ENCODE results near the gene CASP9. TPM values are rescaled to one million over a fixed set of nuclear protein-coding genes. Genes with fewer than 3 reads are reported as not detected.

Gene CASP9
- total and polyA plus RNA-seq, 2 experiments from 2014 or later = 7.7 to 25.0 TPM

GRCh38 chr1:15542388-15543250, 18.6 kb upstream of the CASP9 start:
- Histone ChIP-seq H4K20me1 (replicated peaks; ENCODE audit: insufficient read depth) (no peaks in the 10 kb centered on the region; the same call in 1 of the 2 replicates), H2AFZ (no peak overlapping the region), H3K4me3 (no peak overlapping the region), H3K79me2 (replicated peaks; ENCODE audit: insufficient read depth) (no peaks in the 10 kb centered on the region), H3K4me2 (no peak overlapping the region), H3K9me2 (ENCODE audit: insufficient read depth) (no peaks in the 10 kb centered on the region), H3K27me3 (ENCODE audit: insufficient read depth) (no peaks in the 10 kb centered on the region), H3K4me1 (ENCODE audit: insufficient read depth) (no peaks in the 10 kb centered on the region), H3F3A (replicated peaks; ENCODE audit: low read depth) (no peaks in the 10 kb centered on the region), H3K36me3 (ENCODE audit: insufficient read depth) (peaks cover 5% of the 10 kb centered on the region; the same call in 1 of the 2 replicates), H3K27ac (ENCODE audit: low read depth) (no peak overlapping the region)
- Mint-ChIP-seq H3K4me3 (no peak overlapping the region), H3K9me3 (no peaks in the 10 kb centered on the region), H3K27me3 (ENCODE audit: insufficient read depth, low read depth, poor library complexity) (no peaks in the 10 kb centered on the region), H3K4me1 (no peaks in the 10 kb centered on the region), H3K36me3 (ENCODE audit: low read depth) (peaks cover 31% of the 10 kb centered on the region), H3K27ac (no peak overlapping the region)
- DNase-seq (ENCODE audit: low spot score) (no peak), ATAC-seq (no peak)
- TF ChIP-seq STAT1 (IDR thresholded peaks at IDR 0.05; ENCODE audit: unreplicated experiment) = no peak
- TF ChIP-seq, protein P1, sequence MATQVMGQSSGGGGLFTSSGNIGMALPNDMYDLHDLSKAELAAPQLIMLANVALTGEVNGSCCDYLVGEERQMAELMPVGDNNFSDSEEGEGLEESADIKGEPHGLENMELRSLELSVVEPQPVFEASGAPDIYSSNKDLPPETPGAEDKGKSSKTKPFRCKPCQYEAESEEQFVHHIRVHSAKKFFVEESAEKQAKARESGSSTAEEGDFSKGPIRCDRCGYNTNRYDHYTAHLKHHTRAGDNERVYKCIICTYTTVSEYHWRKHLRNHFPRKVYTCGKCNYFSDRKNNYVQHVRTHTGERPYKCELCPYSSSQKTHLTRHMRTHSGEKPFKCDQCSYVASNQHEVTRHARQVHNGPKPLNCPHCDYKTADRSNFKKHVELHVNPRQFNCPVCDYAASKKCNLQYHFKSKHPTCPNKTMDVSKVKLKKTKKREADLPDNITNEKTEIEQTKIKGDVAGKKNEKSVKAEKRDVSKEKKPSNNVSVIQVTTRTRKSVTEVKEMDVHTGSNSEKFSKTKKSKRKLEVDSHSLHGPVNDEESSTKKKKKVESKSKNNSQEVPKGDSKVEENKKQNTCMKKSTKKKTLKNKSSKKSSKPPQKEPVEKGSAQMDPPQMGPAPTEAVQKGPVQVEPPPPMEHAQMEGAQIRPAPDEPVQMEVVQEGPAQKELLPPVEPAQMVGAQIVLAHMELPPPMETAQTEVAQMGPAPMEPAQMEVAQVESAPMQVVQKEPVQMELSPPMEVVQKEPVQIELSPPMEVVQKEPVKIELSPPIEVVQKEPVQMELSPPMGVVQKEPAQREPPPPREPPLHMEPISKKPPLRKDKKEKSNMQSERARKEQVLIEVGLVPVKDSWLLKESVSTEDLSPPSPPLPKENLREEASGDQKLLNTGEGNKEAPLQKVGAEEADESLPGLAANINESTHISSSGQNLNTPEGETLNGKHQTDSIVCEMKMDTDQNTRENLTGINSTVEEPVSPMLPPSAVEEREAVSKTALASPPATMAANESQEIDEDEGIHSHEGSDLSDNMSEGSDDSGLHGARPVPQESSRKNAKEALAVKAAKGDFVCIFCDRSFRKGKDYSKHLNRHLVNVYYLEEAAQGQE (IDR thresholded peaks at IDR 0.05; ENCODE audit: unreplicated experiment) = no peak
- no peak for TF ChIP-seq ETS1 (IDR thresholded peaks at IDR 0.05)

DNA sequence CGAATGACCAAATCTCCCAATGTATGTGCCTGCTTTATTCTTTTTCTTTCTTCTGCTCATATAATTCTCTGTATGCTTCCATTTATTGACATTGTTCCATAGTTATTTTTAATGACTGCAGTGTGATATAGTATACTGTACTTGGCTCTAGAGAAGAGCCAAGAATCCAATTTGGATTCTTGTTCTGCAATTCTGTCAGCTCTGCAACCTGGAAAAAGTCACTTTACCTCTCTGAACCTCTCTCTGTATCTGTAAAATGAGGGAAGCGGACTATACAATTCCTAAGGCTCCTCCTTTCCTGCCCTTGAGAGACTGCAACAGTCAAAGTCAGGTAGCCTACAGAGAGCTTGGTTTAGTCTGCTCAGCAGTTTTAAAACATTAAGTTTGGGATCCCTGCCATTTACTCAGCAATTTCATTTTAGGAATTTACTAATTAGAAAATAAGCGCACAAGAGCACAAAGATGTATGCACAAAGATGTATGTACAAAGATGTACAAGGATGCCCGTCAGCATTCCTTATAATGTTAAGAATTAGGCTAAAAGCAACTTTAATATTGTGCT, 17.3 kb upstream of the CASP9 start:
- no peak for ATAC-seq
- Histone ChIP-seq H3K4me1 (ENCODE audit: insufficient read depth) (no peaks in the 10 kb centered on the region), H3K79me2 (replicated peaks; ENCODE audit: insufficient read depth) (no peaks in the 10 kb centered on the region), H3K36me3 (ENCODE audit: insufficient read depth) (peaks cover 16% of the 10 kb centered on the region), H3K9me2 (ENCODE audit: insufficient read depth) (no peaks in the 10 kb centered on the region), H3K4me3 (no peak overlapping the region), H2AFZ (no peak overlapping the region), H3F3A (replicated peaks; ENCODE audit: low read depth) (no peaks in the 10 kb centered on the region), H3K4me2 (no peak overlapping the region), H4K20me1 (replicated peaks; ENCODE audit: insufficient read depth) (no peaks in the 10 kb centered on the region; the same call in 1 of the 2 replicates), H3K27me3 (ENCODE audit: insufficient read depth) (no peaks in the 10 kb centered on the region), H3K27ac (ENCODE audit: low read depth) (no peak overlapping the region)
- H3K4me3 Mint-ChIP-seq = no peak overlapping the region
- no peak for DNase-seq (ENCODE audit: low spot score)
- no peaks in the 10 kb centered on the region for H3K4me1 Mint-ChIP-seq
- TF ChIP-seq JUNB (IDR thresholded peaks at IDR 0.05; ENCODE audit: unreplicated experiment) = no peak
- TF ChIP-seq EZH2phosphoT487 (IDR thresholded peaks at IDR 0.05; ENCODE audit: unreplicated experiment) = no peak
- TF ChIP-seq, protein P2, sequence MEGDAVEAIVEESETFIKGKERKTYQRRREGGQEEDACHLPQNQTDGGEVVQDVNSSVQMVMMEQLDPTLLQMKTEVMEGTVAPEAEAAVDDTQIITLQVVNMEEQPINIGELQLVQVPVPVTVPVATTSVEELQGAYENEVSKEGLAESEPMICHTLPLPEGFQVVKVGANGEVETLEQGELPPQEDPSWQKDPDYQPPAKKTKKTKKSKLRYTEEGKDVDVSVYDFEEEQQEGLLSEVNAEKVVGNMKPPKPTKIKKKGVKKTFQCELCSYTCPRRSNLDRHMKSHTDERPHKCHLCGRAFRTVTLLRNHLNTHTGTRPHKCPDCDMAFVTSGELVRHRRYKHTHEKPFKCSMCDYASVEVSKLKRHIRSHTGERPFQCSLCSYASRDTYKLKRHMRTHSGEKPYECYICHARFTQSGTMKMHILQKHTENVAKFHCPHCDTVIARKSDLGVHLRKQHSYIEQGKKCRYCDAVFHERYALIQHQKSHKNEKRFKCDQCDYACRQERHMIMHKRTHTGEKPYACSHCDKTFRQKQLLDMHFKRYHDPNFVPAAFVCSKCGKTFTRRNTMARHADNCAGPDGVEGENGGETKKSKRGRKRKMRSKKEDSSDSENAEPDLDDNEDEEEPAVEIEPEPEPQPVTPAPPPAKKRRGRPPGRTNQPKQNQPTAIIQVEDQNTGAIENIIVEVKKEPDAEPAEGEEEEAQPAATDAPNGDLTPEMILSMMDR (conservative IDR thresholded peaks at IDR 0.05; ENCODE audit: low read depth in 2 of 2) = no peak
- no peak for TF ChIP-seq ZNF114 (CRISPR knock-in tag; IDR thresholded peaks at IDR 0.05)
- TF ChIP-seq ZNF331 (CRISPR knock-in tag; IDR thresholded peaks at IDR 0.05; ENCODE audit: low read depth) = no peak
- H3K9me3 Mint-ChIP-seq = no peaks in the 10 kb centered on the region
- peaks cover 35% of the 10 kb centered on the region for H3K36me3 Mint-ChIP-seq (ENCODE audit: low read depth)
- H3K27ac Mint-ChIP-seq = no peak overlapping the region
- no peaks in the 10 kb centered on the region for H3K27me3 Mint-ChIP-seq (ENCODE audit: insufficient read depth, low read depth, poor library complexity)
